GM21825 (cell line): ENCODE measurements around the gene ZMAT2.
"Not testable (repeated sequence)": the region's sequence is repeated elsewhere in the genome, so short reads cannot be mapped to it uniquely, and the experiment has no call there.

Source experiments
- ATAC-seq: cut with Tn5 transposase; IDR thresholded peaks from one replicate; pipeline ENCODE4 v1.9.1; 2021; ENCODE audit warnings: mild to moderate bottlenecking, moderate library complexity; ENCODE audit not compliant: unreplicated experiment

Gene ZMAT2

DNA sequence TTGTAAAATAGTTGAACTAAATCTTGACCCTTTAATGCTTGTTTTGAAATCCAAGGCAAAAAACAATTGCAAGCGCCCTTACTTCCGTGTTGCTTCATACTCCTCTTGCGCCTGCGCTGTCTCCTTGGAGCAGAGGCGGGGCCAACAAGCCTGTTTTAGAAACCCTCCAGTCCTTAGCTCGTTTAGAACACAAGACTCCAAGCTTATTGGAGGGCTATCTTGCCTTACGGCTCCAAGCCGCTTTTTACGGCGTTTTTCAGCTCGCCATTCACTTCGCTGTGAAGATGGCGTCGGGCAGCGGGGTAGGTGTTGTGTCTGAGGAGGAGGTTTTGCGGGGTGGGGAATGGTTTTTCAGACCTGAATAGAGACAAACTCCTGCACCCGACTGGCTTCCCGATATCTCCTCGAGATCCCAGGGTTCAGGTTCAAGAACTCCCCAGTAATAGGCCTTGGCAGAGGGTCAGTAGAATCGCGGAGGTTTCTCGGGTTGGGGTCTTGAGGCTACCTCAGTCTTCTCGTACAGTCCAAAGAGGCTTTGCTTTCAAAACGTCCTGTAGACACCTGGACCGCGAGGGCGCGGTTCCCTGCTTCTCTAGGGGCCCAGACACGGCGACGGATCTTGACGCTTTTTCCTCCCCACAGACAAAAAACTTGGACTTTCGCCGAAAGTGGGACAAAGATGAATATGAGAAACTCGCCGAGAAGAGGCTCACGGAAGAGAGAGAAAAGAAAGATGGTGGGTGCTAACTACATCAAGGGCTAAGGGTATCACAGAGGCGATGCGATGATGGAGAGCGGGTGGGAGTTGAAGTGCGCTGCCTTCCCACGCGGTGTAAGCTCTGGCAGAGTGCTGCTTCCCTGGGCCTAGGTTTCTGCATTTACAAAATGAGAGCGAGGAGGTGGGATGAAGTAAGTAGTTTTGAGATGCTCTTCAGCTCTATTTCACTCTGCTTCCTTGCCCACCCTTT is at the start of gene ZMAT2:
ZMAT2 (plus strand) TSS at position 271 of the 968 bp plus-strand sequence; CDS start at position 285, 14 bp downstream.
- peak; percentile 86 for ATAC-seq

- ATAC-seq: no peak
Measured at GRCh38 chr5:140658870-140659269, 41.4 kb upstream of the ZMAT2 start.

DNA sequence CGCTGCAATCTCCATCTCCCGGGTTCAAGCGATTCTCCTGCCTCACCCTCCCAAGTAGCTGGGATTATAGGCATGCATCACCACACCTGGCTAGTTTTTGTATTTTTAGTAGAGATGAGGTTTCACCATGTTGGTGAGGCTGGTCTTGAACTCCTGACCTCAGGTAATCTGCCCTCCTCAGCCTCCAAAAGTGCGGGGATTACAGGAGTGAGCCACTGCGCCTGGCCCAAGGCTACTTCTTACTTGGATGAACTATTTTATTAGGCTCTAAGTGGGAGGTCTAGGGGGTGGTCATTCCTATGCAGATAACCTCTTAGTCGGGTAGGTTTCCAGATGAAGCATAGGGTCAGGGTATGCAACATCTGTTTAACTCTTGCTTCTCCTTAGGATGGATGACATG is 39.9 kb upstream of the ZMAT2 start:
- ATAC-seq: not testable (repeated sequence)

GRCh38 chr5:140664030-140664358 is 36.3 kb upstream of the ZMAT2 start:
- ATAC-seq: no peak

DNA sequence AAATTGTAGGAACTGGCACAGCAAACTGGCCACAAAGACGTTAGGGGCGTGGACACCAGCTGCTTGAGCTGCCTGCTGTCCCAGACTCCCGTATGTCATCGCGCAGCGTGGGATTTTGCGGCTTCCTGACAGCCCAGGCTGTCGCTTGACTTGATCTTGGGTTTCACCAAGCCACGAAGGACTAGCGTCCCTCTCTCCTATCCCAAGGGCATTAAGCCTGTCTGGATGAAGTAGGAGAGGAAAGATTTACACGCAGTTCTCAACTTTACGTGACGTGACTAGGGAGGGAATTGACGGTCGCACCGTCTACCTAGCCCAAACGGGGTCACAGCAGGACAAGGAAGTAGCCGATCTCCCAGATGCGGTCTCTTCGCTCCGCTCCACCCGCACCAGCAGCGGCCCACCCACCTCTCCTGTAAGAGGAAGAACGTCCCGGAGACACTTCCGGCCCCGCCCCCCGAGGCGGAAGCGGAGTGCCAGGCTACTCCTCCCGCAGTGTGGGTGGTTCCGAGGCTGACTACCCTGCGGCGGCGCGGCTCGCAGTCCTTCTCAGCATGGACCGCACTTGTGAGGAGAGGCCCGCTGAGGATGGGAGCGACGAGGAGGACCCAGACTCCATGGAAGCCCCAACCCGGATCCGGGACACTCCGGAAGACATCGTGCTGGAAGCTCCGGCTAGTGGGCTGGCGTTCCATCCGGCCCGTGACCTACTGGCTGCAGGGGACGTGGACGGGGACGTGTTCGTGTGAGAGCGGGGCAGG is 35.7 kb upstream of the ZMAT2 start, which contains the start of gene WDR55:
WDR55 (plus strand) TSS at position 546 of the 761 bp plus-strand sequence; CDS start at position 555, 9 bp downstream.
- peak; percentile 96 for ATAC-seq

- not testable (repeated sequence) for ATAC-seq
Measured at GRCh38 chr5:140671035-140671434, 29.2 kb upstream of the ZMAT2 start.

- no peak for ATAC-seq
Measured at GRCh38 chr5:140671472-140672125, 28.6 kb upstream of the ZMAT2 start.

GRCh38 chr5:140672455-140673186 is 27.6 kb upstream of the ZMAT2 start:
- ATAC-seq: no peak

DNA sequence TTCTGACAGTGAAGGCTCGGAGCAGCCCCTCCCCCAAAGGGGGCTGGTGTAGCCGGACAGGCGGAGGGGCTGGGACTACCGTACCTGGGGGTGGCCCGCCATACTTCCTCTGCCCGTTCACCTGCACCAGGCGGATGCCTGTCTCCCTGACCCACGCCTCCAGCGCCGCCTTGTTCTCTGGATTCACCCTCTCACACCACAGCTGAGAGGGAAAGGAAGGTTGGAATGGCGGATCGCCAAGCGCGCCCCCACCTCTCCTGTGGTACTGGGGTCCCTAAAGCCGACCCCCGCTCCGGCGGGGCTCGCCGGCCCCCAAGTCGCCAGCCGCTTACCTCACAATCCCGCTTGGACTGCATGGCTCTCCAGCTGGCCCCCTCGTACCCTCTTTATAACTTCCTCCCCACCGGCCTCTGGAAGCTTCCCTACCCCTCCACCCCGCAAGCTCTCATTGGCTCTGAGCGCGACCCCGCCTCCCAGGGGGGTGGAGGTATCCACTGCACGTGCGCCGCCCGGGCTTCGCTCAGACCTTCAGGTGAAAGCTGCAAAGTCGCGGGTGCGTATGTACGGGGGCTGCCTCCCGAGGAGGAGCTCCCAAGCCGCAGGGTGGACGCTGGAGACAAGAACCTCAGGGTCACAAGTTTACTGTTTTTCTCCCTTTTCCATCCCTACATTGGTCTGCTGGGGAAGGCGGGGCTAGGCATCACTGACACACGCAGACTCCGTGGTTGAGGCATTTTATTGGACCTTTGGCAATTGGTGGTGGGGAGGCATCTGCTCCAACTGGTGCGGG is 26.9 kb upstream of the ZMAT2 start, which contains the start of gene DND1:
DND1 (minus strand) TSS at position 390 of the 790 bp plus-strand sequence; CDS start at position 356, 34 bp downstream.
- no peak for ATAC-seq

GRCh38 chr5:140674211-140674610 is 26.0 kb upstream of the ZMAT2 start:
- no peak for ATAC-seq

- ATAC-seq: no peak
Measured at GRCh38 chr5:140674629-140675028, 25.6 kb upstream of the ZMAT2 start.

DNA sequence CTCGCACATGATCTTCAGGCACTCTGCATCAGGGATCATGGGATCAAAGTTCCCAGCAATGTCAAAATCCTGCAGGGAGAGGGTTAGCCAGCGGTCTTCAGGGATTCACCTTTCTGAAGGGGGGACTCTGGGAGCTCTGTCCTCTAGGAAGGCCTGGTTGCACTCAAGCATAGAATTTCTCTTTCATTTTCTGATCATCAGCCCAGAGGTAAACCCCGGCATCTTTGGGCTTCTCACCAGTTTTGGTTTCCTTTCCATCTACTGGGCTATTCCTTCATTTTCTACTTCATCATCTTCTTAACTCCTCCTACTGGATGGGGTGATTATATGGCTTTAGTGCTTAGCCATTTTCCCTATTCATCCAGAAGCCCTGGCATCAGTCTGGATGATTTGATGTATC is 22.3 kb upstream of the ZMAT2 start:
- no peak for ATAC-seq

DNA sequence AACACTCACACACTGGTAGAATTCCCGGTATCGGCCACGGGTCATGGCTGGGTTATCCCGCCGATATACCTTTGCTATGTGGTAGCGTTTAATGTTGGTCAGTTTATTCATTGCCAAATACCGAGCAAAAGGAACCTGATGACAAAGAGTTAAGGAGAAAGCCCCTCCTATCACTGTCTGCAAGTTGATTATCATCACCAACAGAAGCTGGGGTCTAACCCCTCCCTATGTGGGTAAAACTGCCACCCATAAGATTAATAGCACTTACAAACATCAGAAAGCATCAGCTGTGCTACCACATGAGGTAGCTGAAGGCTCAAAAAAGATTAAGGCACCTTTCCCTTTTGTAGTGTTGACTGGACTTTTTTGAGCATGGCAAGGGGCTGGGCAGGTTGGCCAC is 21.3 kb upstream of the ZMAT2 start:
- ATAC-seq: no peak

DNA sequence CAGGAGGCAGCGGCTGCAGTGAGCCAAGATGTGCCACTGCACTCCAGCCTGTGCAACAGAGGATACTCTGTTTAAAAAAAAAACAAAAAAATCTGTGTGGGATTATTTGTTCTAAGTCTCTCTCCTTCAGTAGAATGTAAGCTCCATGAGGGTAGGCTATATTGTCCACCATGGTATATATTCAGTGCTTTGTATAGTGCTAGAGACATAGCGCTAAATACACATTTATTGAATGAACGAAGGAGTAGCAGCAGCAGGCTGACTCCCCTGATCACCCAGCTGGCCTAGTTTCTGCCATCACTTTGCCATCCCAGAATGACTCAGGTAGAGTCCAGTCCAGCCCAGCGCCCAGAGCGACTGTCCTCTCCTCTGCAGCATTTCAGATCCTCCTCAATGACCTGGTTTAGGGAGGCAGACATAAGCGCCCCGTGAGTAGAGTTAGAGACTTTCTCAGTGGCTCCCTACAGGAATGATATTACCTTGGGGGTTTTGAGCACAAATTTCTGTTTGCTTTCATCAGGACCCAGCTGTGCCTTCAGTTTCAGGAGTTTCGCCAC is 9.8 kb upstream of the ZMAT2 start:
- ATAC-seq: peak; percentile 6

DNA sequence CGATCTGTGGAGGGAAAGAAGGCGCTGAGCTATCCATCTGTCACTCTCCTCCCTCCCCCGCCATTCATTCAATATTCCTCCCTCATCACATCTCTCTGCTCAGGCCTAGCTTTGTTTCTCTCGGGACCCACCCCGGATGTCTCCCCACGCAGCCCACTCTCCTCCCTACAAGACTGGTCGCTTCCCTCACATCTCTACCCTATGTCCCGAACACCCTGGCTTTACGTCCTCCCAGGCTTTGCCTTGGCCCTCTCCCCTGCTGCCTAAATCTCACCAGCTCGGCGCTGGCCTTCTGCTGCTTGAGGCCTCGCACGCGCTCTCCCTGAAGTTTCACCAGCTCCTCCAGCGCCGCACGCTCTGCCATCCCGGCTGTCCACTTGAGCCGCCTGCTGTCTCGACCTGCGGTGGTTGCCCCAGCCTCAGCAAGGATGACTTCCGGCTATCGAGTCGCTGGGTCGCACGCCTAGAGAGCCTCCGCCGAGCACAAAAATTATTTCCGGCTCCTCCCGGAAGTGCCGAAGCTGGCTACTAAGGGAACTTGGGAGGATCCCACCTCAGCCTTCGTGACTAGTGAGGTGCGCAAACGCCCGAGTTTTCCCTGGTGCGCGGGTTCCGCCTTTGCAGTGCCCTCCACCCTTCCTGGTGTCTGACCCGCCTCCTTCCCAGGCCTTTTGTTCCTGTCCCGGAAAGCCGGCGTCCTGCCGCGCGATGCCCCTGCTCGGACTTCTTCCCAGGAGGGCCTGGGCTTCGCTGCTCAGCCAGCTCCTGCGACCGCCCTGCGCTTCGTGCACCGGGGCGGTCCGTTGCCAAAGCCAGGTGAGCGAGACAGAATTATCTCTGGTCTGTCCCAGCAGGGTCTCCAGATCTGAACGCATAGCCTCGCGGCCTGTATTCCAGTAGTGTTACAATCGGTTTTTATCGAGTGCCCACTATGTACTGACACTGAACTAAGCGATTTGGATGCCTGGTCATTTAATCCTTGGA is 9.0 kb upstream of the ZMAT2 start, which contains the start of the genes HARS1 and HARS2:
HARS1 (minus strand) TSS at position 430 of the 984 bp plus-strand sequence; CDS start at position 364, 66 bp downstream.
HARS2 (plus strand) TSS at position 515 of the 984 bp plus-strand sequence; CDS start at position 709, 194 bp downstream.
- peak; percentile 98 for ATAC-seq

DNA sequence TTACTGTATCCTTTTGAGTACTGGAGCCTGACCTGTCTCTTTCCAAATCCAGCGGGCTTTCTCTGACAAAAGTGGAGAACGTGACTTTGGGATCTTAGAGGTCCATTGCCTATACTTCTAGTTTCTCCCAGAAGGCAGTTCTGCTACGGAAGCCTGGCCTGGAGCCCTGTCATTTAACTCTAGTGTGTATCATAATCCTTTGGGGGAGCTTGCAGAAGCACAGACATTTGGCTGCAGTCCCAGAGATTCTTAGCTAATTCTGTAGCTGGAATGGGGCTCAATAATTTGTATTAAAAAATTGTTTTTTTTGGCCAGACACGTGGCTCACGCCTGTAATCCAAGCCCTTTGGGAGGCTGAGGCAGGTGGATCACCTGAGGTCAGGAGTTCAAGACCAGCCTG is 6.0 kb upstream of the ZMAT2 start:
- ATAC-seq: no peak

GRCh38 chr5:140696891-140697492 is 3.3 kb upstream of the ZMAT2 start:
- no peak for ATAC-seq
